Activated T-helper 9 cell treated with anti-CD3 and anti-CD28 coated beads, Interleukin-2, amount 50 U/mL, for 16 hours (primary cell): ENCODE results near the gene DMRTB1.

Source experiments
- DNase-seq: peaks from one replicate; pipeline ENCODE4 v3.0.0-alpha.2; 2020; ENCODE audit warnings: low read depth

Gene DMRTB1

GRCh38 chr1:53486395-53487026 is 27.3 kb downstream of the DMRTB1 start:
- DNase-seq = no peak

- no peak for DNase-seq
These were observed 31.2 kb downstream of the DMRTB1 start for GRCh38 chr1:53490351-53490750.

- no peak for DNase-seq
These were observed 36.6 kb downstream of the DMRTB1 start for GRCh38 chr1:53495633-53496345.

GRCh38 chr1:53498555-53499131 is 39.4 kb downstream of the DMRTB1 start:
- DNase-seq = no peak

GRCh38 chr1:53499257-53500203 is 40.3 kb downstream of the DMRTB1 start:
- no peak for DNase-seq

GRCh38 chr1:53500204-53501064 is 41.2 kb downstream of the DMRTB1 start:
- DNase-seq = no peak

- DNase-seq = no peak
These were observed 42.1 kb downstream of the DMRTB1 start for GRCh38 chr1:53501065-53502005.

GRCh38 chr1:53502641-53503432 is 43.6 kb downstream of the DMRTB1 start:
- no peak for DNase-seq

GRCh38 chr1:53503433-53504217 is 44.4 kb downstream of the DMRTB1 start:
- no peak for DNase-seq

- no peak for DNase-seq
These were observed 45.7 kb downstream of the DMRTB1 start for GRCh38 chr1:53504901-53505300.

GRCh38 chr1:53505401-53505800 is 46.2 kb downstream of the DMRTB1 start:
- no peak for DNase-seq

- DNase-seq = no peak
These were observed 46.7 kb downstream of the DMRTB1 start for GRCh38 chr1:53505891-53506290.

- no peak for DNase-seq
These were observed 47.3 kb downstream of the DMRTB1 start for GRCh38 chr1:53506355-53507050.

GRCh38 chr1:53507116-53507820 is 48.1 kb downstream of the DMRTB1 start:
- no peak for DNase-seq

GRCh38 chr1:53508056-53508990 is 49.1 kb downstream of the DMRTB1 start:
- DNase-seq = no peak

- DNase-seq = no peak
These were observed 49.9 kb downstream of the DMRTB1 start for GRCh38 chr1:53508991-53509666.
